Measurements from ENCODE around the gene HSPB2. TPM values are rescaled to one million over a fixed set of nuclear protein-coding genes. Genes with fewer than 3 reads are reported as not detected.

HSPB2 gene
- total and polyA plus RNA-seq, 10 of the 15 experiments (the other 5 are each of a cell fraction or from before 2014, with no cell fraction given) = not detected

GRCh38 chr11:111960916-111961315 is 48.4 kb downstream of the HSPB2 start (continued):
- no peak for TF ChIP-seq TCF12 (IDR thresholded peaks at IDR 0.05; ENCODE audit: low read depth, low read length)
- no peak for TF ChIP-seq CBX5 (IDR thresholded peaks at IDR 0.05; ENCODE audit: low read depth)
- no peak for TF ChIP-seq E2F8 (IDR thresholded peaks at IDR 0.05; ENCODE audit: low read depth, partially characterized antibody)
- no peak for TF ChIP-seq FOS (IDR thresholded peaks at IDR 0.05; ENCODE audit: borderline replicate concordance, extremely low read depth, insufficient read length)
- no peak for TF ChIP-seq ELK1 (IDR thresholded peaks at IDR 0.05; ENCODE audit: low read depth, low read length)
- TF ChIP-seq ZBED1 (IDR thresholded peaks at IDR 0.05; ENCODE audit: borderline replicate concordance) = no peak
- TF ChIP-seq POLR2AphosphoS2 (IDR thresholded peaks at IDR 0.05; ENCODE audit: low read depth, low read length) = no peak
